GM21576 (cell line): Measurements from ENCODE around the gene EFCAB6.

Experiments
- ATAC-seq: cut with Tn5 transposase; IDR thresholded peaks from one replicate; pipeline ENCODE4 v1.9.1; 2021; ENCODE audit warnings: mild to moderate bottlenecking, moderate library complexity; ENCODE audit not compliant: unreplicated experiment

EFCAB6 gene

GRCh38 chr22:43642319-43643206 lies 169.5 kb downstream of the EFCAB6 start:
- no peak for ATAC-seq

- no peak for ATAC-seq
Measured at GRCh38 chr22:43639228-43639948, 172.7 kb downstream of the EFCAB6 start.

- ATAC-seq, result no peak
Measured at GRCh38 chr22:43637275-43638260, 174.5 kb downstream of the EFCAB6 start.

GRCh38 chr22:43636086-43636485 lies 176.0 kb downstream of the EFCAB6 start:
- no peak for ATAC-seq

GRCh38 chr22:43635101-43635500 lies 177.0 kb downstream of the EFCAB6 start:
- ATAC-seq, result no peak

GRCh38 chr22:43634316-43634715 lies 177.8 kb downstream of the EFCAB6 start:
- ATAC-seq, result no peak

- no peak for ATAC-seq
Measured at GRCh38 chr22:43633631-43634285, 178.3 kb downstream of the EFCAB6 start.

- ATAC-seq, result no peak
Measured at GRCh38 chr22:43631846-43632245, 180.3 kb downstream of the EFCAB6 start.

GRCh38 chr22:43631201-43631600 lies 180.9 kb downstream of the EFCAB6 start:
- ATAC-seq, result no peak

GRCh38 chr22:43630451-43630850 lies 181.7 kb downstream of the EFCAB6 start:
- ATAC-seq, result no peak

GRCh38 chr22:43628250-43628649 lies 183.9 kb downstream of the EFCAB6 start:
- ATAC-seq, result no peak

GRCh38 chr22:43627485-43628213 lies 184.5 kb downstream of the EFCAB6 start:
- ATAC-seq, result no peak

GRCh38 chr22:43625242-43625641 lies 186.9 kb downstream of the EFCAB6 start:
- ATAC-seq, result no peak

GRCh38 chr22:43624144-43624998 lies 187.7 kb downstream of the EFCAB6 start:
- ATAC-seq, result no peak

- ATAC-seq, result no peak
Measured at GRCh38 chr22:43622886-43623285, 189.2 kb downstream of the EFCAB6 start.

GRCh38 chr22:43620197-43620596 lies 191.9 kb downstream of the EFCAB6 start:
- no peak for ATAC-seq

- no peak for ATAC-seq
Measured at GRCh38 chr22:43618517-43618916, 193.6 kb downstream of the EFCAB6 start.

GRCh38 chr22:43616645-43617044 lies 195.5 kb downstream of the EFCAB6 start:
- no peak for ATAC-seq

- ATAC-seq, result no peak
Measured at GRCh38 chr22:43600265-43600664, 211.8 kb downstream of the EFCAB6 start.
